CD14-positive monocyte (primary cell): ENCODE measurements around the gene RIT1. TPM values are rescaled to one million over a fixed set of nuclear protein-coding genes. Genes with fewer than 3 reads are reported as not detected.

ENCODE experiments used
- DNase-seq, 3 donors: peaks; one replicate each; pipeline ENCODE4 v3.0.0-alpha.2; 2011 to 2022
- H2AFZ ChIP-seq: 2 replicates; pipeline ENCODE4 v1.6.0; 2012; ENCODE audit warnings: mild to moderate bottlenecking, low read depth, low read length, inconsistent platforms; ENCODE audit not compliant: insufficient read depth, poor library complexity, severe bottlenecking
- H3K27ac ChIP-seq, 2 donors: 1 replicate in 1 of 2; 2 replicates in 1 of 2; pipeline ENCODE4 v1.5.1; 2012 to 2013; ENCODE audit warnings: low read length in 2 of 2, control low read depth in 1 of 2, inconsistent platforms in 1 of 2, low read depth in 1 of 2, mild to moderate bottlenecking in 1 of 2
- H3K27me3 ChIP-seq, 2 donors: one replicate each; pipeline versions ENCODE4 v1.6.0 to v1.6.1; 2011 to 2013; ENCODE audit warnings: low read length in 2 of 2; ENCODE audit not compliant: control insufficient read depth in 2 of 2, insufficient read depth in 2 of 2
- H3K36me3 ChIP-seq, 2 donors: replicated peaks in 1 of 2; 1 replicate in 1 of 2; 2 replicates in 1 of 2; pipeline versions ENCODE4 v1.5.1 to v1.6.1; 2012 to 2013; ENCODE audit warnings: low read length in 2 of 2, control low read depth in 1 of 2, inconsistent platforms in 1 of 2, mild to moderate bottlenecking in 1 of 2; ENCODE audit not compliant: insufficient read depth in 2 of 2, control insufficient read depth in 1 of 2
- H3K4me1 ChIP-seq, 2 donors: 1 replicate in 1 of 2; 2 replicates in 1 of 2; pipeline versions ENCODE4 v1.5.1 to v1.6.1; 2012 to 2013; ENCODE audit warnings: low read length in 2 of 2, control low read depth in 1 of 2, inconsistent platforms in 1 of 2, mild to moderate bottlenecking in 1 of 2, moderate library complexity in 1 of 2; ENCODE audit not compliant: insufficient read depth in 2 of 2, control insufficient read depth in 1 of 2
- H3K4me2 ChIP-seq: replicated peaks from 2 replicates; pipeline ENCODE3; 2012; ENCODE audit warnings: low read length, moderate library complexity, mild to moderate bottlenecking; ENCODE audit not compliant: poor library complexity, severe bottlenecking; ENCODE audit errors: extremely low read depth
- H3K4me3 ChIP-seq, 3 experiments: fragments of 200-600 bp in 1 of 3; sonication (generic) in 1 of 3; replicated peaks in 1 of 3; 1 replicate in 2 of 3; 2 replicates in 1 of 3; pipeline ENCODE4 v1.5.1; 2011 to 2013; ENCODE audit warnings: low read length in 3 of 3, mild to moderate bottlenecking in 3 of 3, control low read depth in 2 of 3, low read depth in 2 of 3, inconsistent platforms in 1 of 3, moderate library complexity in 1 of 3
- H3K79me2 ChIP-seq: 2 replicates; pipeline ENCODE4 v1.6.0; 2012; ENCODE audit warnings: mild to moderate bottlenecking, control low read depth, inconsistent platforms, low read length, moderate library complexity; ENCODE audit not compliant: insufficient read depth
- H3K9ac ChIP-seq: 2 replicates; pipeline ENCODE4 v1.6.0; 2017; ENCODE audit warnings: low read length, mild to moderate bottlenecking; ENCODE audit not compliant: insufficient read depth, poor library complexity, severe bottlenecking
- H3K9me3 ChIP-seq, 2 donors: replicated peaks in 1 of 2; 1 replicate in 1 of 2; 2 replicates in 1 of 2; pipeline versions ENCODE4 v1.5.1 to v1.6.1; 2012 to 2013; ENCODE audit warnings: low read length in 2 of 2, control low read depth in 1 of 2; ENCODE audit not compliant: control insufficient read depth in 1 of 2, insufficient read depth in 1 of 2
- H4K20me1 ChIP-seq: 2 replicates; pipeline ENCODE4 v1.6.0; 2012; ENCODE audit warnings: mild to moderate bottlenecking, low read length, control low read depth, moderate library complexity; ENCODE audit not compliant: insufficient read depth
- H3K27ac Mint-ChIP-seq, 7 donors: one replicate each; pipeline ENCODE4 v1.8.0; 2020; ENCODE audit warnings: mild to moderate bottlenecking in 7 of 7, mixed read lengths in 7 of 7, moderate library complexity in 6 of 7, inconsistent platforms in 2 of 7
- H3K27me3 Mint-ChIP-seq, 3 donors: one replicate each; pipeline ENCODE4 v1.8.0; 2021 to 2022; ENCODE audit warnings: low read depth in 3 of 3, mild to moderate bottlenecking in 3 of 3, mixed read lengths in 3 of 3, moderate library complexity in 3 of 3, inconsistent platforms in 1 of 3
- H3K36me3 Mint-ChIP-seq, 2 donors: one replicate each; pipeline ENCODE4 v1.8.0; 2020; ENCODE audit warnings: mixed read lengths in 2 of 2, inconsistent platforms in 1 of 2, mild to moderate bottlenecking in 1 of 2
- H3K4me1 Mint-ChIP-seq: one replicate; pipeline ENCODE4 v1.8.0; 2020; ENCODE audit warnings: mild to moderate bottlenecking, mixed read lengths
- H3K4me3 Mint-ChIP-seq, 2 donors: one replicate each; pipeline ENCODE4 v1.8.0; 2020; ENCODE audit warnings: mild to moderate bottlenecking in 2 of 2, mixed read lengths in 2 of 2, moderate library complexity in 1 of 2
- H3K9me3 Mint-ChIP-seq, 7 donors: one replicate each; pipeline ENCODE4 v1.8.0; 2020 to 2022; ENCODE audit warnings: mixed read lengths in 7 of 7, mild to moderate bottlenecking in 6 of 7, moderate library complexity in 6 of 7, inconsistent platforms in 2 of 7
- CTCF ChIP-seq: fragments of 200-600 bp; IDR thresholded peaks from one replicate; pipeline ENCODE4 v1.8.0; 2022; ENCODE audit warnings: antibody characterized with exemption, mild to moderate bottlenecking
- WGBS: methylation state at CpG from one replicate; pipeline ENCODE4 v1.1.5; 2013; ENCODE audit warnings: missing lambda C conversion rate; ENCODE audit not compliant: insufficient coverage; 5-methylcytosine and 5-hydroxymethylcytosine counted together
- intact Hi-C, 2 donors: fragments of 100-400 bp; cut with micrococcal nuclease; formaldehyde crosslinking; loops; one replicate each; pipeline versions ENCODE4 v1.15.0 to v1.15.1; 2023
- polyA plus RNA-seq, 3 donors: library from polyadenylated mRNA; depleted of rRNA in 1 of 3; unstranded in 2 of 3; stranded (reverse) in 1 of 3; fragments of 300-500 nt in 2 of 3; fragments of >200 nt in 1 of 3; fragmentation: Illumina TruSeq in 2 of 3; gene quantifications; 1 replicate in 2 of 3; 2 replicates in 1 of 3; pipeline ENCODE4 v1.2.3, GENCODE V29; 2012 to 2021

The RIT1 gene
- polyA plus RNA-seq, 3 donors, result 57.2 to 76.8 (median 69.6) TPM

- Mint-ChIP-seq H3K4me3 (no peak overlapping the region), H3K4me1 (no peaks in the 10 kb centered on the region), H3K27ac (no peak overlapping the region), H3K27me3 (no peaks in the 10 kb centered on the region), H3K36me3 (peaks cover 78 to 98% of the 10 kb centered on the region in 2 donors), H3K9me3 (no peaks in the 10 kb centered on the region)
- Histone ChIP-seq H3K27ac (no peak overlapping the region), H4K20me1 (peaks cover 44% of the 10 kb centered on the region), H3K9me3 (no peaks in the 10 kb centered on the region), H3K4me1 (no peaks in the 10 kb centered on the region), H3K4me2 (no peak overlapping the region), H3K9ac (no peak overlapping the region), H3K4me3 (no peak overlapping the region), H3K79me2 (peaks cover 19% of the 10 kb centered on the region), H2AFZ (no peak overlapping the region), H3K27me3 (no peaks in the 10 kb centered on the region), H3K36me3 (peaks cover 96 to 100% of the 10 kb centered on the region in 2 donors)
- no peak for DNase-seq
- TF ChIP-seq CTCF, result no peak
- no CpG with 5 or more reads among the region's 3 CpGs for WGBS
- intact Hi-C loops, result no loop called here
Observed at GRCh38 chr1:155918660-155919059, 7.5 kb upstream of the RIT1 start.

- intact Hi-C loops, result no loop called here
- Histone ChIP-seq H3K4me2 (no peak overlapping the region), H3K27ac (no peak overlapping the region), H4K20me1 (peaks cover 21% of the 10 kb centered on the region), H3K4me1 (peaks cover 22 to 26% of the 10 kb centered on the region in 2 donors), H3K4me3 (no peak overlapping the region), H2AFZ (no peak overlapping the region), H3K9ac (no peak overlapping the region), H3K79me2 (peaks cover 26% of the 10 kb centered on the region), H3K36me3 (peaks cover 65 to 77% of the 10 kb centered on the region in 2 donors), H3K9me3 (no peaks in the 10 kb centered on the region), H3K27me3 (no peaks in the 10 kb centered on the region)
- H3K4me3 Mint-ChIP-seq, result no peak overlapping the region
- H3K27me3 Mint-ChIP-seq, result no peaks in the 10 kb centered on the region
- H3K27ac Mint-ChIP-seq, result peak overlapping the region in 3 of 7 donors; percentile 10 to 82 (median 52)
- no peak for TF ChIP-seq CTCF
- H3K4me1 Mint-ChIP-seq, result peaks cover 21% of the 10 kb centered on the region
- no peaks in the 10 kb centered on the region for H3K9me3 Mint-ChIP-seq
- no peak for DNase-seq
- H3K36me3 Mint-ChIP-seq, result peaks cover 59 to 76% of the 10 kb centered on the region in 2 donors
- WGBS, result no CpG with 5 or more reads among the region's 6 CpGs
Observed at GRCh38 chr1:155913969-155914757, 3.0 kb upstream of the RIT1 start.
